ENCODE measurements around the gene PTPRG. TPM values are rescaled to one million over a fixed set of nuclear protein-coding genes. Genes with fewer than 3 reads are reported as not detected.

PTPRG gene
- total and polyA plus RNA-seq, 2 of the 13 experiments (the other 11 are each of a cell fraction or from before 2014, with no cell fraction given) = 8.0 to 25.3 TPM

DNA sequence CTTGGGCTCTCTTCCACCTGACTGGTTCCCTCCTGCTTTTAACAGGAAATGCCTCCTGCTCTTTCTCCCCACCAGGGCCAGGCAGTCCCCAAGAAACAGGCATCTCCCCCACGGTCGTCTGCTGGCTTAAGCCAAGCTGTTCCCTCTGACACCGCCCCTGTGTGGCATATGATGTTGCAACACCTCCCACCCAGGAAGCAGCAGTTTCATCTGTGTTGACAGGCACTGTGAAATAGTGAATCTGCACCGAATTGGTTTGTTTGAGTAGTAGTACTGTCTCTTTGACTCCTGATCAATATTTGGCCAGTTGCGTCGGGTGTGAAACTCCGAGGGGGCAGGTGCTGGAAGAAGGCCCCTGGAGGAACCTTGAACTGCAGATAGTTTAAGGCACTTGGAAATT, 623.2 kb downstream of the PTPRG start:
- no peaks in the 10 kb centered on the region for H3K9me3 ChIP-seq (ENCODE audit: low read length)
- FAIRE-seq (peak; percentile 86), ATAC-seq (peak; percentile 93), DNase-seq (ENCODE audit: low spot score) (peak; percentile 61)
- no peak overlapping the region for H3K4me3 ChIP-seq (replicated peaks in 1 of 3; ENCODE audit: insufficient read depth in 1 of 3, low read depth in 2 of 3, low read length in 3 of 3)
- H2AFZ ChIP-seq (ENCODE audit: low read length) = no peak overlapping the region
- no peak overlapping the region for H3K9ac ChIP-seq (ENCODE audit: insufficient read depth, low read depth, low read length)
- peaks cover 22% of the 10 kb centered on the region for H3K4me1 ChIP-seq (ENCODE audit: insufficient read depth, low read length)
- H3K36me3 ChIP-seq (replicated peaks in 1 of 2; ENCODE audit: control insufficient read depth in 1 of 2, insufficient read depth in 2 of 2, low read length in 2 of 2) = peaks cover 3 to 5% of the 10 kb centered on the region in 2 experiments; a peak in 2 of 5 replicates
- 7% methylated on average over 5 of the region's 7 CpGs for WGBS (ENCODE audit: low lambda C conversion rate)
- H3K79me2 ChIP-seq (ENCODE audit: insufficient read depth, low read length) = no peaks in the 10 kb centered on the region
- POLR2A ChIA-PET = no interaction called here
- H3K27me3 ChIP-seq (ENCODE audit: control insufficient read depth in 1 of 2, insufficient read depth in 2 of 2, low read length in 2 of 2) = no peaks in the 10 kb centered on the region
- no peak overlapping the region; the same call in 1 of the 2 replicates for H3K4me2 ChIP-seq (ENCODE audit: low read depth, low read length)
- intact Hi-C loops (cut with micrococcal nuclease; ENCODE audit: unreplicated experiment) = loop anchor here (10.0 kb wide), 2 partner anchors 620 to 1430 kb away; partner anchors contain the start of gene PTPRG
- no peaks in the 10 kb centered on the region for H4K20me1 ChIP-seq (ENCODE audit: insufficient read depth, low read length)
- BruUV-seq (replicated peaks) = no TSS peak
- CTCF ChIA-PET (ENCODE audit: low intra/inter-chr PET ratio, low total read pairs) = no interaction called here
- H3K27ac ChIP-seq (ENCODE audit: extremely low read length, insufficient read depth, low read length) = peak overlapping the region; percentile 27
- in situ Hi-C loops (cut with HindIII; ENCODE audit: extremely low pct_ligation_motif_present, low pct_unique_long_range_greater_than_20kb) = loop anchor here (25.0 kb wide), 2 partner anchors 322 to 622 kb away; partner anchors contain the start of gene PTPRG
- TF ChIP-seq ZSCAN12 (CRISPR knock-in tag; IDR thresholded peaks at IDR 0.05) (no peak), TCF7 (IDR thresholded peaks at IDR 0.05; ENCODE audit: low read depth) (0 out of 2 replicates have a peak, but pooled peaks have one; percentile 6), ZMYM4 (CRISPR knock-in tag; IDR thresholded peaks at IDR 0.05) (peak; percentile 84), ZNF317 (CRISPR knock-in tag; IDR thresholded peaks at IDR 0.05) (0 out of 2 replicates have a peak, but pooled peaks have one; percentile 32), GFI1 (CRISPR knock-in tag; IDR thresholded peaks at IDR 0.05; ENCODE audit: borderline replicate concordance) (0 out of 2 replicates have a peak, but pooled peaks have one; percentile 24), FOXJ3 (CRISPR knock-in tag; IDR thresholded peaks at IDR 0.05; ENCODE audit: borderline replicate concordance) (peak; percentile 70; the same call in 1 of the 2 replicates), FOXP1 (IDR thresholded peaks at IDR 0.05) (no peak), FOXP1 (CRISPR knock-in tag; IDR thresholded peaks at IDR 0.05) (peak; percentile 62), MAZ (IDR thresholded peaks at IDR 0.05; ENCODE audit: borderline replicate concordance, low read depth, low read length) (no peak), MAZ (CRISPR knock-in tag; IDR thresholded peaks at IDR 0.05; ENCODE audit: low read depth) (0 out of 2 replicates have a peak, but pooled peaks have one; percentile 41), ARNT2 (CRISPR knock-in tag; IDR thresholded peaks at IDR 0.05; ENCODE audit: low read depth) (no peak), FOXA1 (IDR thresholded peaks at IDR 0.05) (no peak), FOXA1 (CRISPR knock-in tag; IDR thresholded peaks at IDR 0.05) (peak; percentile 61), ZNF160 (CRISPR knock-in tag; IDR thresholded peaks at IDR 0.05) (no peak), SOX6 (IDR thresholded peaks at IDR 0.05) (no peak), SOX6 (CRISPR knock-in tag; IDR thresholded peaks at IDR 0.05) (peak; percentile 78), HOXA3 (CRISPR knock-in tag; IDR thresholded peaks at IDR 0.05) (peak; percentile 65; the same call in 1 of the 2 replicates)
- TF ChIP-seq, protein P1, sequence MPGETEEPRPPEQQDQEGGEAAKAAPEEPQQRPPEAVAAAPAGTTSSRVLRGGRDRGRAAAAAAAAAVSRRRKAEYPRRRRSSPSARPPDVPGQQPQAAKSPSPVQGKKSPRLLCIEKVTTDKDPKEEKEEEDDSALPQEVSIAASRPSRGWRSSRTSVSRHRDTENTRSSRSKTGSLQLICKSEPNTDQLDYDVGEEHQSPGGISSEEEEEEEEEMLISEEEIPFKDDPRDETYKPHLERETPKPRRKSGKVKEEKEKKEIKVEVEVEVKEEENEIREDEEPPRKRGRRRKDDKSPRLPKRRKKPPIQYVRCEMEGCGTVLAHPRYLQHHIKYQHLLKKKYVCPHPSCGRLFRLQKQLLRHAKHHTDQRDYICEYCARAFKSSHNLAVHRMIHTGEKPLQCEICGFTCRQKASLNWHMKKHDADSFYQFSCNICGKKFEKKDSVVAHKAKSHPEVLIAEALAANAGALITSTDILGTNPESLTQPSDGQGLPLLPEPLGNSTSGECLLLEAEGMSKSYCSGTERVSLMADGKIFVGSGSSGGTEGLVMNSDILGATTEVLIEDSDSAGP (CRISPR knock-in tag; IDR thresholded peaks at IDR 0.05; ENCODE audit: borderline replicate concordance) = 0 out of 2 replicates have a peak, but pooled peaks have one; percentile 23
- TF ChIP-seq, protein P2, sequence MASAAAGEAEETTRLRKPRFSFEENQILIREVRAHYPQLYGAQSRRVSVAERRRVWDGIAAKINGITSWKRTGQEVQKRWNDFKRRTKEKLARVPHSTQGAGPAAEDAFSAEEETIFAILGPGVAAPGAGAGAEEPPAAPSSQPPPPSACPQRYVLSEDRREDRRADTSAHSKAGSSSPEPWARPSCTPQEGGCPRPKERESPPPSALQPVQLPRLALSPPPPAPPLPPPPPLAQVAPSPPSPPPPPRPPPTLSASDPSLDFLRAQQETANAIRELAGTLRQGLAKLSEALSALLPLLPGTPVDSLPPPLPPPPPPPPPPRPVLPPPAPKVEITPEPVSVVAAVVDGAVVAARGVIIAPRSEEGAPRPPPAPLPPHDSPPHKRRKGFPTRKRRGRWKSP (CRISPR knock-in tag; IDR thresholded peaks at IDR 0.05) = no peak
- TF ChIP-seq, protein P3, sequence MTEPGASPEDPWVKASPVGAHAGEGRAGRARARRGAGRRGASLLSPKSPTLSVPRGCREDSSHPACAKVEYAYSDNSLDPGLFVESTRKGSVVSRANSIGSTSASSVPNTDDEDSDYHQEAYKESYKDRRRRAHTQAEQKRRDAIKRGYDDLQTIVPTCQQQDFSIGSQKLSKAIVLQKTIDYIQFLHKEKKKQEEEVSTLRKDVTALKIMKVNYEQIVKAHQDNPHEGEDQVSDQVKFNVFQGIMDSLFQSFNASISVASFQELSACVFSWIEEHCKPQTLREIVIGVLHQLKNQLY (CRISPR knock-in tag; IDR thresholded peaks at IDR 0.05) = peak; percentile 38; the same call in 1 of the 2 replicates
- TF ChIP-seq, protein P4, sequence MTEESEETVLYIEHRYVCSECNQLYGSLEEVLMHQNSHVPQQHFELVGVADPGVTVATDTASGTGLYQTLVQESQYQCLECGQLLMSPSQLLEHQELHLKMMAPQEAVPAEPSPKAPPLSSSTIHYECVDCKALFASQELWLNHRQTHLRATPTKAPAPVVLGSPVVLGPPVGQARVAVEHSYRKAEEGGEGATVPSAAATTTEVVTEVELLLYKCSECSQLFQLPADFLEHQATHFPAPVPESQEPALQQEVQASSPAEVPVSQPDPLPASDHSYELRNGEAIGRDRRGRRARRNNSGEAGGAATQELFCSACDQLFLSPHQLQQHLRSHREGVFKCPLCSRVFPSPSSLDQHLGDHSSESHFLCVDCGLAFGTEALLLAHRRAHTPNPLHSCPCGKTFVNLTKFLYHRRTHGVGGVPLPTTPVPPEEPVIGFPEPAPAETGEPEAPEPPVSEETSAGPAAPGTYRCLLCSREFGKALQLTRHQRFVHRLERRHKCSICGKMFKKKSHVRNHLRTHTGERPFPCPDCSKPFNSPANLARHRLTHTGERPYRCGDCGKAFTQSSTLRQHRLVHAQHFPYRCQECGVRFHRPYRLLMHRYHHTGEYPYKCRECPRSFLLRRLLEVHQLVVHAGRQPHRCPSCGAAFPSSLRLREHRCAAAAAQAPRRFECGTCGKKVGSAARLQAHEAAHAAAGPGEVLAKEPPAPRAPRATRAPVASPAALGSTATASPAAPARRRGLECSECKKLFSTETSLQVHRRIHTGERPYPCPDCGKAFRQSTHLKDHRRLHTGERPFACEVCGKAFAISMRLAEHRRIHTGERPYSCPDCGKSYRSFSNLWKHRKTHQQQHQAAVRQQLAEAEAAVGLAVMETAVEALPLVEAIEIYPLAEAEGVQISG (CRISPR knock-in tag; IDR thresholded peaks at IDR 0.05) = peak; percentile 46

All from HepG2 (cell line).